HepG2 (cell line): ENCODE results near the gene ZBTB22. TPM values are rescaled to one million over a fixed set of nuclear protein-coding genes. Genes with fewer than 3 reads are reported as not detected.

Source experiments
- CHD4 ChIP-seq: fragments of 200-600 bp; sonication (generic); IDR thresholded peaks from 2 replicates; pipeline ENCODE4 v1.7.0; 2017; ENCODE audit warnings: mild to moderate bottlenecking, low read length, borderline replicate concordance
- HCFC1 ChIP-seq: fragments of 150-350 bp; IDR thresholded peaks from 2 replicates; pipeline ENCODE4 v1.6.1; 2014; ENCODE audit warnings: low read depth, low read length
- KDM5A ChIP-seq: fragments of 200-600 bp; sonication (generic); IDR thresholded peaks from 2 replicates; pipeline ENCODE4 v1.7.0; 2018; ENCODE audit warnings: antibody characterized with exemption, mild to moderate bottlenecking, low read length, borderline replicate concordance
- SMARCE1 ChIP-seq: fragments of 450-650 bp; IDR thresholded peaks from 2 replicates; pipeline ENCODE4 v1.6.1; 2017; ENCODE audit warnings: borderline replicate concordance
- SRSF4 ChIP-seq: fragments of 200-400 bp; formaldehyde crosslinking; IDR thresholded peaks from one replicate; pipeline ENCODE4 v1.6.1; 2018; ENCODE audit warnings: mild to moderate bottlenecking, low read depth, low read length, moderate library complexity; ENCODE audit not compliant: poor library complexity, severe bottlenecking
- ZNF337 ChIP-seq: sonication (generic); formaldehyde crosslinking; IDR thresholded peaks from 2 replicates; pipeline ENCODE4 v1.5.1; 2020; ENCODE audit warnings: missing genetic modification reagents, low read depth, mild to moderate bottlenecking, borderline replicate concordance
- ZNF367 ChIP-seq: sonication (generic); formaldehyde crosslinking; IDR thresholded peaks from 2 replicates; pipeline ENCODE4 v1.4.0; 2020; ENCODE audit warnings: missing genetic modification reagents, borderline replicate concordance
- ZNF382 ChIP-seq: sonication (generic); formaldehyde crosslinking; IDR thresholded peaks from 2 replicates; pipeline ENCODE4 v1.5.0; 2020; ENCODE audit warnings: missing genetic modification reagents, mild to moderate bottlenecking, borderline replicate concordance
- polyA plus RNA-seq, 8 experiments: library from polyadenylated mRNA; depleted of rRNA in 3 of 8; stranded (reverse) in 7 of 8; unstranded in 1 of 8; fragments of >200 nt; fragmentation: Illumina TruSeq in 4 of 8; extraction: Trizol in 4 of 8; gene quantifications; 2 replicates each; pipeline versions ENCODE4 v1.2.1 to v1.2.3, GENCODE V29; 2011 to 2016; ENCODE audit warnings: low read depth in 4 of 8, missing spikeins in 1 of 8, mixed read lengths in 1 of 8; ENCODE audit not compliant: insufficient read depth in 1 of 8
- total RNA-seq, 5 experiments: library from RNA; depleted of rRNA; stranded (reverse); fragments of >200 nt; fragmentation: Illumina TruSeq; extraction: Trizol; gene quantifications; 2 replicates each; pipeline ENCODE4 v1.2.3, GENCODE V29; 2016; ENCODE audit warnings: low read depth in 1 of 5
- TF ChIP-seq, protein P1 (sequence below): sonication (generic); formaldehyde crosslinking; IDR thresholded peaks from one replicate; pipeline ENCODE4 v1.5.1; 2020; ENCODE audit warnings: mild to moderate bottlenecking, missing genetic modification reagents; ENCODE audit errors: not compliant biosample characterization
- TF ChIP-seq, protein P2 (sequence below): sonication (generic); formaldehyde crosslinking; IDR thresholded peaks from 2 replicates; pipeline ENCODE4 v1.9.0; 2021; ENCODE audit warnings: mild to moderate bottlenecking, missing genetic modification reagents
- TF ChIP-seq, protein P3 (sequence below): sonication (generic); formaldehyde crosslinking; IDR thresholded peaks from 2 replicates; pipeline ENCODE4 v1.8.0; 2022; ENCODE audit warnings: missing genetic modification reagents, low read depth, mild to moderate bottlenecking, borderline replicate concordance

ZBTB22 gene
- total and polyA plus RNA-seq, 2 of the 13 experiments (the other 11 are each of a cell fraction or from before 2014, with no cell fraction given), result 8.0 to 10.6 TPM

DNA sequence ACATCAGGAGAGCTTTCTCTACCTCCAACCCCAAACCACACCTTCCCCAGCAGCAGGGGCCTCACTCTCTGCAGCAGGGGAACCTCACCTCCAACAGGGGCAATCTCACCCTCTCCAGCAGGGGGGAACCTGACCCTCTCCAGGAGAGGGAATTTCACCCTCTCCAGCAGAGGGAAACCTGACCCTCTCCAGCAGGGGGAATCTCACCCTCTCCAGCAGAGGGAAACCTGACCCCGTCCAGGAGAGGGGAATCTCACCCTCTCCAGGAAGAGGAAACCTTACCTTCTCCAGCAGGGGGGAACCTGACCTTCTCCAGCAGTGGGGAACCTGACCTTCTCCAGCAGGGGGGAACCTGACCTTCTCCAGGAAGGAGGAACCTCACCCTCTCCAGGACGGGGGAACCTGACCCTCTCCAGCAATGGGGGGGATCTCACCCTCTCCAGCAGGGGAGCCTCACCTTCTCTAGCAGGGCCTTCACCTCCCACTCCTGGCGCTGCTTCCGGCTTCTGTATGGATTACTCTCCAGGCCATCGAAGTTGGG, 37.5 kb downstream of the ZBTB22 start (continued):
- TF ChIP-seq, protein P1, sequence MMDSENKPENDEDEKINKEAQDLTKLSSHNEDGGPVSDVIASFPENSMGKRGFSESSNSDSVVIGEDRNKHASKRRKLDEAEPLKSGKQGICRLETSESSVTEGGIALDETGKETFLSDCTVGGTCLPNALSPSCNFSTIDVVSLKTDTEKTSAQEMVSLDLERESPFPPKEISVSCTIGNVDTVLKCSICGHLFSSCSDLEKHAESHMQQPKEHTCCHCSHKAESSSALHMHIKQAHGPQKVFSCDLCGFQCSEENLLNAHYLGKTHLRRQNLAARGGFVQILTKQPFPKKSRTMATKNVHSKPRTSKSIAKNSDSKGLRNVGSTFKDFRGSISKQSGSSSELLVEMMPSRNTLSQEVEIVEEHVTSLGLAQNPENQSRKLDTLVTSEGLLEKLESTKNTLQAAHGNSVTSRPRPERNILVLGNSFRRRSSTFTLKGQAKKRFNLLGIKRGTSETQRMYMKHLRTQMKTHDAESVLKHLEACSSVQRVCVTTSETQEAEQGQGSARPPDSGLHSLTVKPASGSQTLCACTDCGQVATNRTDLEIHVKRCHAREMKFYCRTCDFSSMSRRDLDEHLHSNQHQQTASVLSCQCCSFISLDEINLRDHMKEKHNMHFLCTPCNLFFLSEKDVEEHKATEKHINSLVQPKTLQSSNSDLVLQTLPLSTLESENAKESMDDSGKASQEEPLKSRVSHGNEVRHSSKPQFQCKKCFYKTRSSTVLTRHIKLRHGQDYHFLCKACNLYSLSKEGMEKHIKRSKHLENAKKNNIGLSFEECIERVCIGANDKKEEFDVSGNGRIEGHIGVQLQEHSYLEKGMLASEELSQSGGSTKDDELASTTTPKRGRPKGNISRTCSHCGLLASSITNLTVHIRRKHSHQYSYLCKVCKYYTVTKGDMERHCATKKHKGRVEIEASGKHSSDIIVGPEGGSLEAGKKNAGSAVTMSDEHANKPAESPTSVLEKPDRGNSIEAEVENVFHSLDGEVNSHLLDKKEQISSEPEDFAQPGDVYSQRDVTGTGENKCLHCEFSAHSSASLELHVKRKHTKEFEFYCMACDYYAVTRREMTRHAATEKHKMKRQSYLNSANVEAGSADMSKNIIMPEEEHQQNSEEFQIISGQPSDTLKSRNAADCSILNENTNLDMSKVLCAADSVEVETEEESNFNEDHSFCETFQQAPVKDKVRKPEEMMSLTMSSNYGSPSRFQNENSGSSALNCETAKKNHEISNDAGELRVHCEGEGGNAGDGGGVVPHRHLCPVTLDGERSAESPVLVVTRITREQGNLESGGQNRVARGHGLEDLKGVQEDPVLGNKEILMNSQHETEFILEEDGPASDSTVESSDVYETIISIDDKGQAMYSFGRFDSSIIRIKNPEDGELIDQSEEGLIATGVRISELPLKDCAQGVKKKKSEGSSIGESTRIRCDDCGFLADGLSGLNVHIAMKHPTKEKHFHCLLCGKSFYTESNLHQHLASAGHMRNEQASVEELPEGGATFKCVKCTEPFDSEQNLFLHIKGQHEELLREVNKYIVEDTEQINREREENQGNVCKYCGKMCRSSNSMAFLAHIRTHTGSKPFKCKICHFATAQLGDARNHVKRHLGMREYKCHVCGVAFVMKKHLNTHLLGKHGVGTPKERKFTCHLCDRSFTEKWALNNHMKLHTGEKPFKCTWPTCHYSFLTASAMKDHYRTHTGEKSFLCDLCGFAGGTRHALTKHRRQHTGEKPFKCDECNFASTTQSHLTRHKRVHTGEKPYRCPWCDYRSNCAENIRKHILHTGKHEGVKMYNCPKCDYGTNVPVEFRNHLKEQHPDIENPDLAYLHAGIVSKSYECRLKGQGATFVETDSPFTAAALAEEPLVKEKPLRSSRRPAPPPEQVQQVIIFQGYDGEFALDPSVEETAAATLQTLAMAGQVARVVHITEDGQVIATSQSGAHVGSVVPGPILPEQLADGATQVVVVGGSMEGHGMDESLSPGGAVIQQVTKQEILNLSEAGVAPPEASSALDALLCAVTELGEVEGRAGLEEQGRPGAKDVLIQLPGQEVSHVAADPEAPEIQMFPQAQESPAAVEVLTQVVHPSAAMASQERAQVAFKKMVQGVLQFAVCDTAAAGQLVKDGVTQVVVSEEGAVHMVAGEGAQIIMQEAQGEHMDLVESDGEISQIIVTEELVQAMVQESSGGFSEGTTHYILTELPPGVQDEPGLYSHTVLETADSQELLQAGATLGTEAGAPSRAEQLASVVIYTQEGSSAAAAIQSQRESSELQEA (CRISPR knock-in tag), result no peak
- TF ChIP-seq SMARCE1 (no peak), SRSF4 (no peak), ZNF382 (CRISPR knock-in tag) (no peak), HCFC1 (0 out of 2 replicates have a peak, but pooled peaks have one; percentile 23), KDM5A (no peak), CHD4 (no peak), ZNF367 (CRISPR knock-in tag) (no peak), ZNF337 (CRISPR knock-in tag) (no peak)
- TF ChIP-seq, protein P2, sequence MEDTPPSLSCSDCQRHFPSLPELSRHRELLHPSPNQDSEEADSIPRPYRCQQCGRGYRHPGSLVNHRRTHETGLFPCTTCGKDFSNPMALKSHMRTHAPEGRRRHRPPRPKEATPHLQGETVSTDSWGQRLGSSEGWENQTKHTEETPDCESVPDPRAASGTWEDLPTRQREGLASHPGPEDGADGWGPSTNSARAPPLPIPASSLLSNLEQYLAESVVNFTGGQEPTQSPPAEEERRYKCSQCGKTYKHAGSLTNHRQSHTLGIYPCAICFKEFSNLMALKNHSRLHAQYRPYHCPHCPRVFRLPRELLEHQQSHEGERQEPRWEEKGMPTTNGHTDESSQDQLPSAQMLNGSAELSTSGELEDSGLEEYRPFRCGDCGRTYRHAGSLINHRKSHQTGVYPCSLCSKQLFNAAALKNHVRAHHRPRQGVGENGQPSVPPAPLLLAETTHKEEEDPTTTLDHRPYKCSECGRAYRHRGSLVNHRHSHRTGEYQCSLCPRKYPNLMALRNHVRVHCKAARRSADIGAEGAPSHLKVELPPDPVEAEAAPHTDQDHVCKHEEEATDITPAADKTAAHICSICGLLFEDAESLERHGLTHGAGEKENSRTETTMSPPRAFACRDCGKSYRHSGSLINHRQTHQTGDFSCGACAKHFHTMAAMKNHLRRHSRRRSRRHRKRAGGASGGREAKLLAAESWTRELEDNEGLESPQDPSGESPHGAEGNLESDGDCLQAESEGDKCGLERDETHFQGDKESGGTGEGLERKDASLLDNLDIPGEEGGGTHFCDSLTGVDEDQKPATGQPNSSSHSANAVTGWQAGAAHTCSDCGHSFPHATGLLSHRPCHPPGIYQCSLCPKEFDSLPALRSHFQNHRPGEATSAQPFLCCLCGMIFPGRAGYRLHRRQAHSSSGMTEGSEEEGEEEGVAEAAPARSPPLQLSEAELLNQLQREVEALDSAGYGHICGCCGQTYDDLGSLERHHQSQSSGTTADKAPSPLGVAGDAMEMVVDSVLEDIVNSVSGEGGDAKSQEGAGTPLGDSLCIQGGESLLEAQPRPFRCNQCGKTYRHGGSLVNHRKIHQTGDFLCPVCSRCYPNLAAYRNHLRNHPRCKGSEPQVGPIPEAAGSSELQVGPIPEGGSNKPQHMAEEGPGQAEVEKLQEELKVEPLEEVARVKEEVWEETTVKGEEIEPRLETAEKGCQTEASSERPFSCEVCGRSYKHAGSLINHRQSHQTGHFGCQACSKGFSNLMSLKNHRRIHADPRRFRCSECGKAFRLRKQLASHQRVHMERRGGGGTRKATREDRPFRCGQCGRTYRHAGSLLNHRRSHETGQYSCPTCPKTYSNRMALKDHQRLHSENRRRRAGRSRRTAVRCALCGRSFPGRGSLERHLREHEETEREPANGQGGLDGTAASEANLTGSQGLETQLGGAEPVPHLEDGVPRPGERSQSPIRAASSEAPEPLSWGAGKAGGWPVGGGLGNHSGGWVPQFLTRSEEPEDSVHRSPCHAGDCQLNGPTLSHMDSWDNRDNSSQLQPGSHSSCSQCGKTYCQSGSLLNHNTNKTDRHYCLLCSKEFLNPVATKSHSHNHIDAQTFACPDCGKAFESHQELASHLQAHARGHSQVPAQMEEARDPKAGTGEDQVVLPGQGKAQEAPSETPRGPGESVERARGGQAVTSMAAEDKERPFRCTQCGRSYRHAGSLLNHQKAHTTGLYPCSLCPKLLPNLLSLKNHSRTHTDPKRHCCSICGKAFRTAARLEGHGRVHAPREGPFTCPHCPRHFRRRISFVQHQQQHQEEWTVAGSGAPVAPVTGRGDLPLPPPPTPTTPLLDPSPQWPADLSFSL (CRISPR knock-in tag), result no peak
- TF ChIP-seq, protein P3, sequence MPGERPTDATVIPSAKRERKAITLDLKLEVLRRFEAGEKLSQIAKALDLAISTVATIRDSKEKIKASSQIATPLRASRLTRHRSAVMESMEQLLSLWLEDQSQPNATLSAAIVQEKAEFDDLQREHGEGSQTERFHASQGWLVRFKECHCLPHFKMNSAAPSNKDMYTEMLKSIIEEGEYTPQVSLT (CRISPR knock-in tag), result no peak
